GM12878 (cell line): ENCODE results near the gene WDR64. TPM values are rescaled to one million over a fixed set of nuclear protein-coding genes. Genes with fewer than 3 reads are reported as not detected.
A peak's percentile ranks its signal among the peaks of the same experiment; 100 is the strongest.

Source experiments
- ATAC-seq: fragments of 200-7000 bp; cut with Tn5 transposase; 3 replicates; pipeline ENCODE4 v1.9.1; 2020; ENCODE audit warnings: mild to moderate bottlenecking, moderate library complexity
- BruUV-seq: library from RNA; stranded (reverse); fragments of 400-500 nt; replicated peaks from 2 replicates; lab custom pipeline; 2021; lab: Mats Ljungman, UMichigan
- CTCF ChIA-PET: fragments of 300-600 bp; sonication (Branson Sonifier 250); formaldehyde crosslinking; extraction: SDS; loops from one replicate; lab custom pipeline; 2021; ENCODE audit warnings: inconsistent platforms; lab: Yijun Ruan, JAX
- POLR2A ChIA-PET: fragments of 350-600 bp; formaldehyde crosslinking; extraction: SDS; loops from one replicate; lab custom pipeline; 2021; ENCODE audit warnings: inconsistent platforms; lab: Charles Lee
- RAD21 ChIA-PET: fragments of 300-600 bp; sonication (Branson Sonifier 250); formaldehyde crosslinking; loops from one replicate; lab custom pipeline; 2023; ENCODE audit warnings: antibody characterized with exemption; ENCODE audit not compliant: unreplicated experiment; lab: Charles Lee
- SMC1A ChIA-PET: fragments of 300-600 bp; sonication (Branson Sonifier 250); formaldehyde crosslinking; loops from one replicate; lab custom pipeline; 2023; ENCODE audit not compliant: unreplicated experiment, uncharacterized antibody; lab: Charles Lee
- DNase-seq: peaks from one replicate; pipeline ENCODE4 v3.0.0-alpha.2; 2011; ENCODE audit warnings: low read depth, low spot score
- FAIRE-seq: peaks from 3 replicates; lab custom pipeline; 2011; peaks lifted over from hg19 to GRCh38; lab: Jason Lieb, UNC
- H2AFZ ChIP-seq: 2 replicates; pipeline ENCODE4 v1.6.0; 2011; ENCODE audit warnings: low read depth, low read length, control low read depth; ENCODE audit not compliant: control insufficient read depth
- H3K27ac ChIP-seq: 2 replicates; pipeline ENCODE4 v1.5.1; 2011; ENCODE audit warnings: control low read depth; ENCODE audit not compliant: control insufficient read depth, insufficient read depth
- H3K27me3 ChIP-seq, 2 experiments: replicated peaks in 1 of 2; 2 replicates each; pipeline versions ENCODE4 v1.6.0 to v1.6.1; 2011; ENCODE audit warnings: low read length in 1 of 2; ENCODE audit not compliant: control insufficient read depth in 2 of 2, insufficient read depth in 2 of 2
- H3K36me3 ChIP-seq, 2 experiments: 2 replicates each; pipeline ENCODE4 v1.5.1; 2011; ENCODE audit warnings: low read length in 1 of 2; ENCODE audit not compliant: control insufficient read depth in 2 of 2, insufficient read depth in 2 of 2
- H3K4me1 ChIP-seq: 2 replicates; pipeline ENCODE4 v1.6.1; 2011; ENCODE audit warnings: mild to moderate bottlenecking, low read length, moderate library complexity, mixed read lengths; ENCODE audit not compliant: control insufficient read depth, insufficient read depth
- H3K4me2 ChIP-seq: 2 replicates; pipeline ENCODE4 v1.6.0; 2011; ENCODE audit warnings: control low read depth; ENCODE audit not compliant: control insufficient read depth, insufficient read depth
- H3K4me3 ChIP-seq: fragments of 200-600 bp; sonication (generic); 2 replicates; pipeline ENCODE4 v1.5.1; 2016
- H3K79me2 ChIP-seq: 2 replicates; pipeline ENCODE4 v1.6.0; 2011; ENCODE audit warnings: low read length; ENCODE audit not compliant: control insufficient read depth, insufficient read depth
- H3K9ac ChIP-seq: 2 replicates; pipeline ENCODE4 v1.8.0; 2011; ENCODE audit warnings: low read length, control low read depth, mixed read lengths; ENCODE audit not compliant: control insufficient read depth, insufficient read depth
- H3K9me3 ChIP-seq: replicated peaks from 3 replicates; pipeline ENCODE4 v1.5.1; 2011; ENCODE audit warnings: mild to moderate bottlenecking, low read length; ENCODE audit not compliant: control insufficient read depth, insufficient read depth
- H4K20me1 ChIP-seq: 2 replicates; pipeline ENCODE4 v1.6.0; 2011; ENCODE audit not compliant: control insufficient read depth, insufficient read depth
- BMI1 ChIP-seq: fragments of 450-650 bp; IDR thresholded peaks from 2 replicates; pipeline ENCODE4 v1.6.1; 2016; ENCODE audit warnings: mild to moderate bottlenecking, moderate library complexity, borderline replicate concordance
- CBFB ChIP-seq: IDR thresholded peaks from 2 replicates; pipeline ENCODE4 v1.6.1; 2016; ENCODE audit warnings: antibody characterized with exemption, low read depth
- CEBPZ ChIP-seq: fragments of 150-350 bp; IDR thresholded peaks from 2 replicates; pipeline ENCODE4 v1.6.1; 2016; ENCODE audit warnings: low read depth, low read length
- CREB1 ChIP-seq: IDR thresholded peaks from 2 replicates; pipeline ENCODE4 v1.6.1; 2012; ENCODE audit warnings: low read depth, mild to moderate bottlenecking, inconsistent platforms
- ESRRA ChIP-seq: IDR thresholded peaks from 2 replicates; pipeline ENCODE4 v1.6.1; 2012; ENCODE audit warnings: mild to moderate bottlenecking, low read length, improper control_type of control experiment
- FOXM1 ChIP-seq: IDR thresholded peaks from 2 replicates; pipeline ENCODE4 v1.6.1; 2012; ENCODE audit warnings: low read depth, mild to moderate bottlenecking, inconsistent platforms, low read length, moderate library complexity
- KDM1A ChIP-seq: fragments of 200-600 bp; sonication (generic); IDR thresholded peaks from 2 replicates; pipeline ENCODE4 v1.6.1; 2016; ENCODE audit warnings: borderline replicate concordance
- MEF2B ChIP-seq: fragments of 450-650 bp; IDR thresholded peaks from 2 replicates; pipeline ENCODE4 v1.6.1; 2018; ENCODE audit warnings: mild to moderate bottlenecking, moderate library complexity; ENCODE audit not compliant: partially characterized antibody, poor library complexity, severe bottlenecking
- MTA2 ChIP-seq: fragments of 450-650 bp; IDR thresholded peaks from 2 replicates; pipeline ENCODE4 v1.6.1; 2016; ENCODE audit warnings: low read depth, mild to moderate bottlenecking, moderate library complexity
- PAX8 ChIP-seq: fragments of 450-650 bp; IDR thresholded peaks from 2 replicates; pipeline ENCODE4 v1.6.1; 2017; ENCODE audit warnings: mild to moderate bottlenecking, moderate library complexity
- SUPT20H ChIP-seq: IDR thresholded peaks from 2 replicates; pipeline ENCODE4 v1.6.1; 2011; ENCODE audit warnings: low read depth, mild to moderate bottlenecking, low read length, moderate library complexity, borderline replicate concordance; ENCODE audit not compliant: control insufficient read depth
- SUZ12 ChIP-seq: fragments of 200-600 bp; sonication (generic); IDR thresholded peaks from one replicate; pipeline ENCODE4 v1.6.1; 2018; ENCODE audit warnings: antibody characterized with exemption, mild to moderate bottlenecking; ENCODE audit not compliant: unreplicated experiment
- TBL1XR1 ChIP-seq: IDR thresholded peaks from 2 replicates; pipeline ENCODE4 v1.6.1; 2012; ENCODE audit warnings: low read depth, low read length, improper control_type of control experiment
- WGBS: methylation state at CpG from one replicate; pipeline ENCODE4 v1.1.6; 2016; ENCODE audit warnings: low lambda C conversion rate; ENCODE audit not compliant: insufficient replicate concordance, insufficient coverage; ENCODE audit errors: missing lambda C conversion rate; 5-methylcytosine and 5-hydroxymethylcytosine counted together
- in situ Hi-C: fragments of 300-500 bp; cut with MboI; formaldehyde crosslinking; loops from 9 replicates; pipeline ENCODE4 v1.14.3; 2018; ENCODE audit warnings: mixed read lengths
- intact Hi-C: fragments of 100-400 bp; cut with micrococcal nuclease; formaldehyde crosslinking; loops from one replicate; pipeline ENCODE4 v1.14.2; 2022; ENCODE audit not compliant: unreplicated experiment
- polyA plus RNA-seq, 11 experiments: library from polyadenylated mRNA; depleted of rRNA in 4 of 11; unstranded in 6 of 11; stranded (reverse) in 5 of 11; fragments of >200 nt; fragmentation: Nextera tagmentation in 4 of 11; fragmentation: Illumina TruSeq in 1 of 11; extraction: Ambion mirVana in 4 of 11; extraction: Trizol in 1 of 11; gene quantifications; 1 replicate in 1 of 11; 2 replicates in 10 of 11; pipeline versions ENCODE4 v1.2.1 to v1.2.3, GENCODE V29; 2011 to 2016; ENCODE audit warnings: inconsistent platforms in 2 of 11, missing spikeins in 2 of 11, low read depth in 1 of 11
- total RNA-seq, 4 experiments: library from RNA; depleted of rRNA in 3 of 4; stranded (reverse); fragments of >200 nt in 3 of 4; fragmentation: Illumina TruSeq in 1 of 4; extraction: Trizol in 1 of 4; gene quantifications; 2 replicates each; pipeline versions ENCODE4 v1.2.1 to v1.2.3, GENCODE V29; 2013 to 2021
- TF ChIP-seq, protein P1 (sequence below): fragments of 450-650 bp; formaldehyde crosslinking; IDR thresholded peaks from 2 replicates; pipeline ENCODE4 v1.5.0; 2022; ENCODE audit warnings: mild to moderate bottlenecking, missing genetic modification characterization
- TF ChIP-seq, protein P2 (sequence below): IDR thresholded peaks from 2 replicates; pipeline ENCODE4 v1.6.1; 2012; ENCODE audit warnings: low read depth, low read length, improper control_type of control experiment

The WDR64 gene
- total and polyA plus RNA-seq, 10 of the 15 experiments (the other 5 are each of a cell fraction or from before 2014, with no cell fraction given) = 0.01 TPM; not detected in 9

DNA sequence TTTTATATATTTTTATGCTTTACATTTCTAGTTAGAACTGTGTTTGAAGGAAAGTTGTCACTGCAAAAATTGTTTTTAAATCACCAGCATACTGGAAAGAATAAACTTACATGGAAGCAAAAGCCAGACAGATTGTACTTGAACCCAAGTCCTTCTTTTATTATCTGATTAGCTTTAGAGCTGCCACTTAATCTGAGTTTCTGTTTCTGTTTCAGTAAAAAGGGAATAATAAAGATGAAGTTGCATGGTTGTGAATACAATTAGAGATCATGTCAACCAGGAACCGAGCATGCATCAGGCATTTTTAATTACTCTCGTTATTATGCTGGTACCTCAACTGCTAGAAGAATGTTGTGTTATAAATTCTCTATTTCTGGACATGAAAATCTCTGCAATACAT, 119.0 kb downstream of the WDR64 start:
- CTCF ChIA-PET = no interaction called here
- FAIRE-seq (peak; percentile 52), ATAC-seq (no peak), DNase-seq (no peak)
- H3K27ac ChIP-seq = no peak overlapping the region
- BruUV-seq = no TSS peak
- H3K36me3 ChIP-seq = no peaks in the 10 kb centered on the region
- in situ Hi-C loops = no loop called here
- SMC1A ChIA-PET = no interaction called here
- no peaks in the 10 kb centered on the region for H3K4me1 ChIP-seq
- H3K79me2 ChIP-seq = no peaks in the 10 kb centered on the region
- H3K9ac ChIP-seq = no peak overlapping the region
- H3K9me3 ChIP-seq = no peaks in the 10 kb centered on the region
- H3K27me3 ChIP-seq = no peaks in the 10 kb centered on the region; a peak in 1 of 4 replicates
- no peak overlapping the region for H3K4me3 ChIP-seq
- intact Hi-C loops = no loop called here
- H3K4me2 ChIP-seq = no peak overlapping the region
- RAD21 ChIA-PET = no interaction called here
- 38% methylated on average over 2 of the region's 2 CpGs for WGBS
- no peaks in the 10 kb centered on the region for H4K20me1 ChIP-seq
- POLR2A ChIA-PET = no interaction called here
- no peak overlapping the region for H2AFZ ChIP-seq
- TF ChIP-seq TBL1XR1 (no peak), CEBPZ (no peak), SUPT20H (no peak), CREB1 (no peak), SUZ12 (no peak), PAX8 (no peak), FOXM1 (no peak), BMI1 (no peak), ESRRA (no peak), MEF2B (no peak), CBFB (no peak), KDM1A (no peak), MTA2 (no peak)
- TF ChIP-seq, protein P1, sequence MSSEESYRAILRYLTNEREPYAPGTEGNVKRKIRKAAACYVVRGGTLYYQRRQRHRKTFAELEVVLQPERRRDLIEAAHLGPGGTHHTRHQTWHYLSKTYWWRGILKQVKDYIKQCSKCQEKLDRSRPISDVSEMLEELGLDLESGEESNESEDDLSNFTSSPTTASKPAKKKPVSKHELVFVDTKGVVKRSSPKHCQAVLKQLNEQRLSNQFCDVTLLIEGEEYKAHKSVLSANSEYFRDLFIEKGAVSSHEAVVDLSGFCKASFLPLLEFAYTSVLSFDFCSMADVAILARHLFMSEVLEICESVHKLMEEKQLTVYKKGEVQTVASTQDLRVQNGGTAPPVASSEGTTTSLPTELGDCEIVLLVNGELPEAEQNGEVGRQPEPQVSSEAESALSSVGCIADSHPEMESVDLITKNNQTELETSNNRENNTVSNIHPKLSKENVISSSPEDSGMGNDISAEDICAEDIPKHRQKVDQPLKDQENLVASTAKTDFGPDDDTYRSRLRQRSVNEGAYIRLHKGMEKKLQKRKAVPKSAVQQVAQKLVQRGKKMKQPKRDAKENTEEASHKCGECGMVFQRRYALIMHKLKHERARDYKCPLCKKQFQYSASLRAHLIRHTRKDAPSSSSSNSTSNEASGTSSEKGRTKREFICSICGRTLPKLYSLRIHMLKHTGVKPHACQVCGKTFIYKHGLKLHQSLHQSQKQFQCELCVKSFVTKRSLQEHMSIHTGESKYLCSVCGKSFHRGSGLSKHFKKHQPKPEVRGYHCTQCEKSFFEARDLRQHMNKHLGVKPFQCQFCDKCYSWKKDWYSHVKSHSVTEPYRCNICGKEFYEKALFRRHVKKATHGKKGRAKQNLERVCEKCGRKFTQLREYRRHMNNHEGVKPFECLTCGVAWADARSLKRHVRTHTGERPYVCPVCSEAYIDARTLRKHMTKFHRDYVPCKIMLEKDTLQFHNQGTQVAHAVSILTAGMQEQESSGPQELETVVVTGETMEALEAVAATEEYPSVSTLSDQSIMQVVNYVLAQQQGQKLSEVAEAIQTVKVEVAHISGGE (CRISPR knock-in tag) = no peak
- TF ChIP-seq, protein P2, sequence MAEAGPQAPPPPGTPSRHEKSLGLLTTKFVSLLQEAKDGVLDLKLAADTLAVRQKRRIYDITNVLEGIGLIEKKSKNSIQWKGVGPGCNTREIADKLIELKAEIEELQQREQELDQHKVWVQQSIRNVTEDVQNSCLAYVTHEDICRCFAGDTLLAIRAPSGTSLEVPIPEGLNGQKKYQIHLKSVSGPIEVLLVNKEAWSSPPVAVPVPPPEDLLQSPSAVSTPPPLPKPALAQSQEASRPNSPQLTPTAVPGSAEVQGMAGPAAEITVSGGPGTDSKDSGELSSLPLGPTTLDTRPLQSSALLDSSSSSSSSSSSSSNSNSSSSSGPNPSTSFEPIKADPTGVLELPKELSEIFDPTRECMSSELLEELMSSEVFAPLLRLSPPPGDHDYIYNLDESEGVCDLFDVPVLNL = no peak
